Aorta (tissue), 5 donors: ENCODE measurements around the gene TNRC18. TPM values are rescaled to one million over a fixed set of nuclear protein-coding genes. Genes with fewer than 3 reads are reported as not detected.
"Not testable (repeated sequence)": the region's sequence is repeated elsewhere in the genome, so short reads cannot be mapped to it uniquely, and the experiment has no call there.

ENCODE experiments used
- ATAC-seq: fragments of 200-7000 bp; cut with Tn5 transposase; one replicate; pipeline ENCODE4 v1.9.1; 2022; ENCODE audit warnings: moderate library complexity; ENCODE audit not compliant: low FRiP score
- DNase-seq, 2 donors: peaks; one replicate each; pipeline ENCODE4 v3.0.0-alpha.2; 2020
- H3K27ac ChIP-seq, 2 donors: one replicate each; pipeline ENCODE4 v1.5.1; 2013; ENCODE audit warnings: low read length in 2 of 2, mild to moderate bottlenecking in 2 of 2, moderate library complexity in 2 of 2, control low read depth in 1 of 2, inconsistent platforms in 1 of 2, low read depth in 1 of 2
- H3K27me3 ChIP-seq, 2 donors: one replicate each; pipeline ENCODE4 v1.6.1; 2013; ENCODE audit warnings: control low read depth in 1 of 2, low read length in 1 of 2, mild to moderate bottlenecking in 1 of 2, moderate library complexity in 1 of 2; ENCODE audit not compliant: insufficient read depth in 2 of 2, control insufficient read depth in 1 of 2
- H3K36me3 ChIP-seq, 2 donors: one replicate each; pipeline ENCODE4 v1.6.1; 2013; ENCODE audit warnings: control low read depth in 1 of 2, low read length in 1 of 2, mild to moderate bottlenecking in 1 of 2; ENCODE audit not compliant: insufficient read depth in 2 of 2, control insufficient read depth in 1 of 2
- H3K4me1 ChIP-seq, 2 donors: one replicate each; pipeline ENCODE4 v1.6.1; 2013; ENCODE audit warnings: low read length in 2 of 2, control low read depth in 1 of 2, mild to moderate bottlenecking in 1 of 2, moderate library complexity in 1 of 2; ENCODE audit not compliant: insufficient read depth in 2 of 2, control insufficient read depth in 1 of 2
- H3K4me3 ChIP-seq, 2 donors: one replicate each; pipeline ENCODE4 v1.5.1; 2013; ENCODE audit warnings: low read length in 2 of 2, control low read depth in 1 of 2, mild to moderate bottlenecking in 1 of 2
- H3K9me3 ChIP-seq: one replicate; pipeline ENCODE4 v1.6.1; 2013; ENCODE audit warnings: mild to moderate bottlenecking, low read length; ENCODE audit not compliant: control insufficient read depth
- WGBS, 2 donors: extraction: QIAGEN DNeasy Blood & Tissue Kit; methylation state at CpG; one replicate each; pipeline ENCODE4 v1.1.7; 2013; 5-methylcytosine and 5-hydroxymethylcytosine counted together
- intact Hi-C, 2 donors: fragments of 100-400 bp; cut with DNase I; formaldehyde crosslinking; loops; one replicate each; pipeline versions ENCODE4 v1.14.2 to v1.15.0; 2022
- polyA plus RNA-seq, 2 donors: library from polyadenylated mRNA; stranded (reverse); fragments of 200-250 nt; gene quantifications; one replicate each; pipeline ENCODE4 v1.2.3, GENCODE V29; 2013
- total RNA-seq, 2 donors: library from RNA; stranded (reverse); fragmentation: NEBNext Ultra II Directional; extraction: Animal tissue kit (Norgen Biotek cat#: 25700); gene quantifications; one replicate each; pipeline ENCODE4 v1.2.1, GENCODE V29; 2021
- donor health status: healthy with polysubstance abuse.
- donor health status: Bipolar disorder and iron deficiency.
- donor health status: DM: no; HTN: no; CAD: no.
- donor health status: DM: no; HTN: no; CAD: no.
- donor health status: DM: yes; HTN: yes; CAD: no.

Gene TNRC18
- total and polyA plus RNA-seq, 4 donors, result 41.8 to 132 (median 78.2) TPM

DNA sequence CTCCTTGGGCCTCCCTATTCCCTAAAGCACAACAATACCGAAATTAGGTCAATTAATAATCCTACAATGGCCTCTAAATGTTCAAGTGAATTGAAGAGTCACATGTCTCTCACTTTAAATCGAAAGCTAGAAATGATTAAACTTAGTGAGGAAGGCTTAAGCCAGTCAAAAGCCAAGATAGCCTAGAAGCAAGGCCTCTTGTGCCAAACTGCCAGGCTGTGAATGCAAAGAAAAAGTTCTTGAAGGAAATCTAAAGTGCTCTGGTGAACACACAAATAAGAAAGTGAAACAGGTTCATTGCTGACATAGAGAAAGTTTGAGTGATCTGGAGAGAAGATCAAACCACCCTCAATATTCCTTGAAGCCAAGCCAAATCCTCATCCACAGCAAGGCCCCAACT, 83.7 kb downstream of the TNRC18 start:
- H3K4me1 ChIP-seq, result no peaks in the 10 kb centered on the region
- no peaks in the 10 kb centered on the region for H3K27me3 ChIP-seq
- peaks cover 5% of the 10 kb centered on the region for H3K9me3 ChIP-seq
- H3K27ac ChIP-seq, result no peak overlapping the region
- peaks cover 10 to 11% of the 10 kb centered on the region in 2 donors for H3K36me3 ChIP-seq
- DNase-seq, result no peak
- intact Hi-C loops, result no loop called here
- 80 to 84% methylated on average over 2 of the region's 2 CpGs for WGBS, 2 donors
- no peak overlapping the region for H3K4me3 ChIP-seq
- ATAC-seq, result no peak

DNA sequence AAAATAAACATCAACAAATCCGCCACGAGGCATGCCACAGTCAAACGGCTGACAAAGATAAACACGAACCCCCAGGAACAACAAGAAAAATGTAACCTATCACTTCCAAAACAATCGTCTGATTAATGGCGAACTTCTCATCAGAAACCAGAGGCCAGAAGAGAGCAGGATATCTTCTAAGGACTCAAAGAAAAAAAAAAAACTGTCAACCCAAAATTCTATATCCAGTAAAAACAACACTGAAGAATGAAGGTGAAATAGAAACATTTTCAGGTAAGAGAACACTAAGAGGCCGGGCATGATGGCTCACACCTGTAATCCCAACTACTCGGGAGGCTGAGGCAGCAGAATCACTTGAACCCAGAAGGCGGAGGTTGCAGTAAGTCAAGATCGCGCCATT, 86.6 kb downstream of the TNRC18 start:
- 85% methylated on average over 11 of the region's 11 CpGs for WGBS, 2 donors
- Histone ChIP-seq H3K9me3 (no peaks in the 10 kb centered on the region), H3K4me3 (no peak overlapping the region), H3K27me3 (no peaks in the 10 kb centered on the region), H3K27ac (no peak overlapping the region), H3K36me3 (peaks cover 0 to 7% of the 10 kb centered on the region in 2 donors), H3K4me1 (no peaks in the 10 kb centered on the region)
- intact Hi-C loops, result no loop called here
- no peak for ATAC-seq
- DNase-seq, result no peak

DNA sequence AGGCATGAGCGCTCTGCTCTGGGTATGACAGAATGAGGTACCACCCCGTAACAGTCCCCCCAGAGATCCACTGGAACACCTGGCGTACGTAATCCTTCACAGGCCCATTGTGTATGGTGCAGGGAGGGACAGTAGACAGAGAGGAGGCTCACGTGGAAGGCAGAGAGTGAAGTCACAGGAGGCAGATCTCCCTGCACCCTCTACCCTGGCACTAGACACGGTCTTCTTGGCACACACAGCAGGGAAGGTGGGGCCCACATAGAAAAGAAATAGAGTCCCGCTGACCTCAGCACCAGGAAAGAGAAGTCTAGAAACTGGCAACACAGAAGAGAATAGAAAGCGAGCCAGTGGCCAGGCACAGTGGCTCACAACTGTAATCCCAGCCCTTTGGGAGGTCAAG, 89.0 kb downstream of the TNRC18 start:
- no peaks in the 10 kb centered on the region for H3K9me3 ChIP-seq
- no peak overlapping the region for H3K27ac ChIP-seq
- intact Hi-C loops, result no loop called here
- no peak for ATAC-seq
- no peak overlapping the region for H3K4me3 ChIP-seq
- H3K36me3 ChIP-seq, result peaks cover 0 to 7% of the 10 kb centered on the region in 2 donors
- no peak for DNase-seq
- no peaks in the 10 kb centered on the region for H3K27me3 ChIP-seq
- 65 to 67% methylated on average over 8 of the region's 8 CpGs for WGBS, 2 donors
- H3K4me1 ChIP-seq, result no peaks in the 10 kb centered on the region

DNA sequence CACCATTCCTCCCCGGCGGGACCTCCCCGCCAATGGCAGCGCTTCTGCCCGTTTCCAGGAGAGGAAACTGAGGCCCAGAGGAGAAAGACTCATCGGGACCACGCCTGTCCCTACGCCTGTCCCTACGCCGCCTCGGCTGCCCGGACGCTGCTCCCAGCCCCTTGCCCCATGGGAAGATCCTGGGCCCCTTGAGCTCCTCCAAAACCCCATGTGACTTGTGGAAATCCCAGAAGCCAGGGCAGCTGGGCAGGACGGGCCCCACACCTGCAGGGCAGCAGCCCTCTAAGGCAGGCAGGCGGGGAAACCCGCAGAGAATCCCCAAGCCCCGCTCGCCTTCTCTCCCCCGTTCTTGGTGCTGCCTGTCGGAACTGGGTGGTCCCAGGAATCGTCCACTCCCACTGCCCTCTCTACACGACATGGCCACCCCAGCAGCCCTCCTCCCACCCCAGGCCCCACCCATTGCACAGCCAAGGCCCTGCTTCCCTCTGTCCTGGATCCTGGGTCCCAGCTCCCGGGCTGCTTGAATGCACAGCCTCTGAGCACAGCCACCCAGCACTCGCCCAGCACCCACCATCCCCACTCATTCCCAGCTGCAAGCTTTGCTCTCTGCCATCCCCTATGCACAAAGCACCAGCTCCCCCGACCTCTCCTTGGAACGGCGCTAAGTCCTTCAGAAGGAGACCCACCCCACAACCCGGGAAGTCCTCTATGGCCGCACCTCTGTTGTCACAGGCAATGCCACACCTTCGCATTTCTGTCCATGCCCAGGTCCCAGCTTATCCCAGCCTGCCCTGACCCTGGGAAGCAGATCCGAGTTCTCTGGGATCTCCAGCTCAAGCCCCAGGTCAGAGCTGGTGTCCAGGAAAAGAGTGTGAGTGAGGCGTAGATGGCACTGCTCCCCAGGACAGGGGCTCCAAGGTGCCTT, 90.3 kb downstream of the TNRC18 start:
- Histone ChIP-seq H3K27me3 (no peaks in the 10 kb centered on the region), H3K36me3 (peaks cover 0 to 5% of the 10 kb centered on the region in 2 donors), H3K9me3 (no peaks in the 10 kb centered on the region), H3K4me3 (no peak overlapping the region), H3K4me1 (no peaks in the 10 kb centered on the region), H3K27ac (no peak overlapping the region)
- no peak for DNase-seq
- ATAC-seq, result no peak
- intact Hi-C loops, result no loop called here
- WGBS, 2 donors, result 81 to 83% methylated on average over 27 to 32 of the region's 32 CpGs

DNA sequence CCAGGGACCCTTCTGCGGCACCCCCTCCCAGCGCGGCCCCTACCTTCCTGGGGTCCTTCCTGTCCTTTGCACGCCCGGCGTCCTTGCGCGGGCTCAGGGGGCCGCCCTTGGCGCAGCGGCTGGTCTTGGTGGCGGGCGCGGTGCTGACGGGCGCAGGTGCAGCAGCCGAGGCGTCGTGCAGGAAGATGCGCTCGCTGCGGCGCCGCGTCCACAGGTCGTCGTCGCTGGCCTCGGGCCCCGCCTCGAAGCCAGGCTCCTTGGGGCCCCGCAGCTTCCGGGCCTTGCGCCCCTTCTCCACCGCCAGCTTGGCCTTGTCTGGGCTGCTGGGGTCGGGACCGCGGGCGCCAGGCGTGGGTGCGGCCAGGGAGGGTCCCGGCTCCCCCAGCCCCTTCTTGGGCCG, 91.1 kb downstream of the TNRC18 start:
- ATAC-seq, result no peak
- 71 to 78% methylated on average over 43 of the region's 43 CpGs for WGBS, 2 donors

DNA sequence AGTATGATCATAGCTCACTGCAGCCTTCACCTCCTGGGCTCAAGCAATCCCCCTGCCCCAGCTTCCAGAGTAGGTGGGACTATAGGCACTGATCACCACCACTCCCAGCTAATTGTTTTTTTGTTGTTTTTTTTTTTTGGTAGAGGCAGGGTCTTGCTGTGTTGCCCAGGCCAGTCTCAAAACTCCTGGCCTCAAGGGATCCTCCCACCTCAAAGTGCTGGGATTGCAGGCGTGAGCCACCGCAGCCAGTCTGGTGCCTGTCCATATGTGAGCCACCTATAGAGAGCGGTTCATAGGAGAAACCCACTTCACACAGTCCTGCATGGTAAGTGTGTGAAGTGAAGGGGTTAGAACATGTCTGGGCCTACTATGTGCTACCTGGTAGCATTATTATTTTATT, 93.3 kb downstream of the TNRC18 start:
- Histone ChIP-seq H3K36me3 (peaks cover 0 to 5% of the 10 kb centered on the region in 2 donors), H3K4me3 (no peak overlapping the region), H3K27ac (no peak overlapping the region), H3K4me1 (no peaks in the 10 kb centered on the region), H3K9me3 (no peaks in the 10 kb centered on the region), H3K27me3 (no peaks in the 10 kb centered on the region)
- DNase-seq (no peak), ATAC-seq (no peak)
- WGBS, 2 donors, result 97 to 100% methylated on average over 3 of the region's 3 CpGs
- intact Hi-C loops, result no loop called here

More for the DNA sequence above, 91.1 kb downstream of the TNRC18 start:
- intact Hi-C loops, result no loop called here
- no peaks in the 10 kb centered on the region for H3K9me3 ChIP-seq
- no peak overlapping the region for H3K4me3 ChIP-seq
- H3K27ac ChIP-seq, result no peak overlapping the region
- H3K36me3 ChIP-seq, result peaks cover 0 to 5% of the 10 kb centered on the region in 2 donors
- H3K27me3 ChIP-seq, result no peaks in the 10 kb centered on the region
- no peaks in the 10 kb centered on the region for H3K4me1 ChIP-seq
- DNase-seq, result no peak

DNA sequence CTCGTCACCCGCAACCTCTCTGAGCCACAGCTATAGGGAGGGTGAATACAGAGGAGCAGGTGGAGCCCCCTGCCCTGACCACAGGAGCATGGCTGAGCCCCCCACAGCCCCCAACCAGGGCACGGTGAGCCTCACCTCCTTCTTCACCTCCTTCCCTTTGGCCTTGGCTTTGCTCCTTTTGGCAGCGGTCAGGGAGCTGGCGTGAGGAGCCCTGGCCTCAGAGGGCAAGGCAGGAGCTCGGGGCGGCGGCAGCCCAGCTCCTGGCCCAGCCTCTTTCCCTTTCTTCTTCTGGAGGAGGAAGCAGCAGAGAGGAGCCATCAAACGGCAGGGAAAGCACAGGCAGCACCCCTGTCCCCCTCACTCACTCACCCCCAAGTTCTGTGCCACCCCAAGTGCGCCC, 98.7 kb downstream of the TNRC18 start:
- no peak overlapping the region for H3K27ac ChIP-seq
- intact Hi-C loops, result no loop called here
- no peak overlapping the region for H3K4me3 ChIP-seq
- H3K27me3 ChIP-seq, result no peaks in the 10 kb centered on the region
- DNase-seq (no peak), ATAC-seq (no peak)
- 90 to 92% methylated on average over 10 of the region's 10 CpGs for WGBS, 2 donors
- no peaks in the 10 kb centered on the region for H3K4me1 ChIP-seq
- H3K36me3 ChIP-seq, result peaks cover 5 to 7% of the 10 kb centered on the region in 2 donors
- peaks cover 1% of the 10 kb centered on the region for H3K9me3 ChIP-seq

DNA sequence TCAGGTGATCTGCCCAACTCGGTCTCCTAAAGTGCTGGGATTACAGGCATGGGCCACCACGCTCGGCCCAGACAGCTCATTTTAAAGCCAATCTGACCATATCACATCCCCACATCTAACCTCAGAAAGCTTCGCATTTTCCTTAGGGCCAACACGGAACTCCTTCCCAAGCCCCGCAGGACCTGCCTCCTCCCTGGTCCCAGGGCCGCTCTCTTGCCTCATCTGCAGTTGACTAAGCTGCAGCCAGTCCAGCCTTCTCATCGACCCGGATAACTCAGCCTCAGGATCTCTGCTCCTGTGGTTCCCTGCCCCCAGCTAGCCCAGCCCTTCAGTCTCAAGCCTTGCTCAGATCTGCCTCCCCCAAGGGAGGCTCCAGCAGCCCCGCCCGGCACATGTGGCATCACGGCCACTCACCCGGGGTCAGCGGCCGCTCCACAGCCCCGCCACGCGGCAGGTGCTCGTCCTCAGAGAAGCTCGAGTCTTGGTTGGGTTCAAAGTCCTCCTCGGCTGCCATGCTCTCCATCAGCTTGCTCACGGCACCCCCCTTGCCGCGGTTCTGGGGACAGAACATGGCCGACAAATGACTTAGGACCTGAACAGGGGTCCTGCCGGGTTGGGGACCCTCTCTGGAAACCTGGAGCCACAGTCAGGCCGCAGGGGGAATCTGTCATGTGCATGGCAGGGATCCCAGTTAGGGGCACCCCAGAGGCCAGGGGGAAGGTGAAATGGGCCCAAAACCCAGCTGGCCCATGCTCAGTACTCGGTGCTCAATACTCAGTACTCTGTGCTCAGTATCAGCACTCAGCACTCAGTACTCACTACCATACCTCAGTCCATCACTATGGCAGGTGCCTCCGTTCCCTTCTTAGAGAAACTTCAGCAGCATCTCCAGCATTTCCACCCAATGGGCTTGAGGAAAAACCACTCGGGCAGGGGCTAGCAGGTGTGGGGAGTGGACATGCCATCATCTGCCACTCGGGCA, 99.5 kb downstream of the TNRC18 start:
- H3K4me3 ChIP-seq, DNase-seq, intact Hi-C loops, H3K27me3 ChIP-seq, H3K4me1 ChIP-seq, H3K36me3 ChIP-seq, ATAC-seq, H3K9me3 ChIP-seq, H3K27ac ChIP-seq: not testable (repeated sequence)
- 87 to 94% methylated on average over 28 to 30 of the region's 31 CpGs for WGBS, 2 donors
